Ovary (tissue), 9 donors: ENCODE data around the gene ADAMTS12. TPM values are rescaled to one million over a fixed set of nuclear protein-coding genes. Genes with fewer than 3 reads are reported as not detected.

Source experiments
- DNase-seq, 5 donors: peaks; one replicate each; pipeline ENCODE4 v3.0.0-alpha.2; 2019 to 2020
- H3K27ac ChIP-seq, 2 donors: fragments of 200-600 bp; one replicate each; pipeline versions ENCODE4 v1.5.1 to v1.8.0; 2019 to 2022
- H3K27me3 ChIP-seq: fragments of 200-600 bp; one replicate; pipeline ENCODE4 v1.8.0; 2022
- H3K36me3 ChIP-seq: fragments of 200-600 bp; sonication (generic); one replicate; pipeline ENCODE4 v1.5.1; 2019
- H3K4me1 ChIP-seq: one replicate; pipeline ENCODE4 v1.8.1; 2013; ENCODE audit warnings: mild to moderate bottlenecking, moderate library complexity; ENCODE audit not compliant: insufficient read depth
- H3K4me3 ChIP-seq: fragments of 200-600 bp; sonication (generic); one replicate; pipeline ENCODE4 v1.5.1; 2017
- H3K9me3 ChIP-seq, 2 donors: fragments of 200-600 bp in 1 of 2; sonication (generic) in 1 of 2; one replicate each; pipeline versions ENCODE4 v1.5.1 to v1.8.1; 2013 to 2019; ENCODE audit warnings: mild to moderate bottlenecking in 1 of 2, moderate library complexity in 1 of 2
- CTCF ChIP-seq, 3 donors: fragments of 450-650 bp in 2 of 3; fragments of 200-600 bp in 1 of 3; IDR thresholded peaks; one replicate each; pipeline versions ENCODE4 v1.5.1 to v1.8.0; 2016 to 2022; ENCODE audit warnings: antibody characterized with exemption in 3 of 3, mild to moderate bottlenecking in 1 of 3
- EP300 ChIP-seq: sonication (generic); formaldehyde crosslinking; IDR thresholded peaks from one replicate; pipeline ENCODE4 v1.6.1; 2017; ENCODE audit warnings: antibody characterized with exemption
- POLR2A ChIP-seq: fragments of 450-650 bp; IDR thresholded peaks from one replicate; pipeline ENCODE4 v1.6.1; 2017; ENCODE audit warnings: antibody characterized with exemption, mild to moderate bottlenecking, moderate library complexity
- WGBS, 3 donors: extraction: QIAGEN DNeasy Blood & Tissue Kit in 1 of 3; methylation state at CpG; one replicate each; pipeline versions ENCODE4 v1.1.5 to v1.1.7; 2013 to 2017; 5-methylcytosine and 5-hydroxymethylcytosine counted together
- intact Hi-C, 4 donors: fragments of 100-400 bp; cut with DNase I; formaldehyde crosslinking; loops; one replicate each; pipeline versions ENCODE4 v1.11.0 to v1.15.1; 2022 to 2023
- polyA plus RNA-seq, 2 donors: library from polyadenylated mRNA; stranded (reverse); fragments of 200-250 nt in 1 of 2; fragments of 350-450 nt in 1 of 2; fragmentation: Illumina TruSeq in 1 of 2; extraction: RNeasy Lipid Tissue Mini Kit (QIAGEN cat#74804) in 1 of 2; gene quantifications; one replicate each; pipeline ENCODE4 v1.2.3, GENCODE V29; 2013 to 2014
- total RNA-seq, 7 donors: library from RNA; depleted of rRNA in 2 of 7; stranded (reverse); fragments of >200 nt in 2 of 7; fragmentation: NEBNext Ultra II Directional in 3 of 7; extraction: Animal tissue kit (Norgen Biotek cat#: 25700) in 3 of 7; gene quantifications; one replicate each; pipeline versions ENCODE4 v1.1.0 to v1.2.4, GENCODE V29; 2016 to 2023
- donor health status: DM: no; HTN: no; CAD: no; lungs with moderate emphysema.
- donor health status: DM: no; HTN: no; CAD: no.
- donor health status: Bipolar disorder and iron deficiency.
- donor health status: DM: yes; HTN: yes; CAD: no.
- donor health status: DM: no; HTN: no; CAD: no.
- donor health status: DM: yes; HTN: yes; CAD: no.

ADAMTS12 gene
- total and polyA plus RNA-seq, 9 donors, result 2.9 to 9.8 (median 5.5) TPM

DNA sequence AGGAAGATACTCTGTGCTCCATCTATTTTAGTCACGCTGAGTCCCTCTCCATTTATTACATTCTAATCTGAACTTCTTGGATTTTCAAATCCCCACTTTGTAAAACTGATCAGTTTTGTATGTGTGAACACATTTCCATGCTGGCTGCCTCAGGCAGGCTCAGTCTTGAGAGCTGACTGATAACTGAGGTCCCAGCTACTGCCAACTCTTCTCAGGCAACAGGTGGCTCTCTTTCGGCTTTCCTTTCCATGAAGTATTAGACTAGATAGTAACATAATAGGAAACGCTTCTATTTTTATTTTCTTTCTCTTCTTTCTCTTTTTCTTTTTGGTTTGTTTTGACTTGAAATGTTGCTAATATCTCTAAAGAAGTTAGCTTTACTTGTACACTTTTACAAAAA, 312.6 kb downstream of the ADAMTS12 start:
- Histone ChIP-seq H3K27me3 (no peaks in the 10 kb centered on the region), H3K9me3 (no peaks in the 10 kb centered on the region), H3K4me1 (peaks cover 2% of the 10 kb centered on the region), H3K4me3 (no peak overlapping the region), H3K27ac (no peak overlapping the region), H3K36me3 (no peaks in the 10 kb centered on the region)
- TF ChIP-seq CTCF (IDR thresholded peaks at IDR 0.05) (no peak), EP300 (no peak), POLR2A (no peak)
- intact Hi-C loops, result no loop called here
- WGBS, 3 donors, result 7 to 20% (median 15%) methylated on average over 3 of the region's 3 CpGs
- no peak for DNase-seq

DNA sequence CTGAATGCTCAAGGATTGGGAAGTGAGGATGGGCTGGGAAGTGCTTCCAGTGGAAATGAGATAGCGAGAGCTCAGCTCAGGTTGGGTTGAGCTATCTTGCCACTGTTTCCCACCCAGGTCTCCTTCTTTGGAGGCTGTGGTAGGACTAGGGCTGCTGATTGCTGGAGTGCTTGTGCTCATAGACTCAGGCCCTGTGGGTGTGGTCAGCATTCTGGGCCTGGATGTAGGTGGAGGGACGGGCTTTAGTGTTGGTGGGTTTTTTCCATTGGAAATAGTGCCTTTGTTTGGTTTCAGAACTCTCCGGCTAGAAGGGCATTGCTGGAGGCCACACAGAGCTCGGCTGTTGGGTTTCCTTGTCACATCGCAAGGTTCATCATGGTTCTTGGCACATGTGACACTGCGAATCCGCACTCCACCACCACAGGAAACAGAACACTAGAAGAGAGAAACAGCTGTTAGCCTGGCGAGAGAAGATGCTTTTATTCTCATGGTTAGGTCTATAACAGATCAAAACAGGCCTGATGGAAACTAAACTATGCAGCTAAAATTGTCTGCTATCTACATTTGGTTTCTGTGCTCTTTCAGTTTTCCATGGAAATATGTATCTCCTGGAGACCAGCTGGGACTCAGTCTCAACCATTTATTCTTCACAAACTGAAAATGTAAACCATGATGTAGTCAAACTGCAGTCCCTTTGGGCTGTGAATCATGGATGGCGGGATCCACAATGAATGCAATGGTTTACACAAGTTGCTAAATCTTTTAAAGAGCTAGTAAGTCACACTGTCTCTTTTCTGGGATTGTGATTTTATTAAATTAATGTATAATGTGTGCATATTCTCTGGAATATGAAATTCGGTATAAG, 314.8 kb downstream of the ADAMTS12 start:
- no peak for DNase-seq
- H3K27me3 ChIP-seq, result no peaks in the 10 kb centered on the region
- no peak overlapping the region for H3K27ac ChIP-seq
- no peaks in the 10 kb centered on the region for H3K36me3 ChIP-seq
- intact Hi-C loops, result no loop called here
- H3K4me3 ChIP-seq, result no peak overlapping the region
- H3K4me1 ChIP-seq, result peaks cover 2% of the 10 kb centered on the region
- 50 to 73% (median 72%) methylated on average over 10 of the region's 10 CpGs for WGBS, 3 donors
- no peaks in the 10 kb centered on the region for H3K9me3 ChIP-seq
- TF ChIP-seq POLR2A (no peak), CTCF (IDR thresholded peaks at IDR 0.05) (no peak), EP300 (no peak)

DNA sequence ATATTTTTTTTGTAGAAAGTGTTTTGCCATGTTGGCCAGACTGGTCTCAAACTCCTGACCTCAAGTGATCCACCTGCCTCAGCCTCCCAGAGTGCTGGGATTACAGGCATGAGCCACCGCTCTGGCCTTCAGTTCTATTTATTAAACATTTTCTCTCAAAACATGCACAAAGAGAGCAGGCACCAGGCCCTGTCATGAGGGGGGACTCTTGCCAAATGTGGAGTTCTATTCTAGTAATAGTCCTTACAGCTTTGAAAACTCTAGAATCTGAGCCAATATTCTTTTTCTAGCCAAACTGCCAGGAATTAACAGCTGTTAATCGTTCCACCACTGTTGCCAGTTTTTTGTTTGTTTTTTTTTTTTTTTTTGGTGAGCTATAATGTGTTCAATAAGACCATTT, 326.5 kb downstream of the ADAMTS12 start:
- Histone ChIP-seq H3K4me3 (no peak overlapping the region), H3K9me3 (no peaks in the 10 kb centered on the region), H3K4me1 (peaks cover 5% of the 10 kb centered on the region), H3K27ac (no peak overlapping the region), H3K36me3 (no peaks in the 10 kb centered on the region), H3K27me3 (no peaks in the 10 kb centered on the region)
- TF ChIP-seq EP300 (no peak), POLR2A (no peak), CTCF (IDR thresholded peaks at IDR 0.05) (no peak)
- peak; percentile 28 to 57 (median 46) for DNase-seq
- WGBS, 3 donors, result 3 to 9% (median 7%) methylated on average over 2 of the region's 2 CpGs
- intact Hi-C loops, result no loop called here

- no peaks in the 10 kb centered on the region for H3K9me3 ChIP-seq
- no peak for DNase-seq
- H3K4me3 ChIP-seq, result no peak overlapping the region
- H3K36me3 ChIP-seq, result no peaks in the 10 kb centered on the region
- peaks cover 5% of the 10 kb centered on the region for H3K4me1 ChIP-seq
- no peak overlapping the region for H3K27ac ChIP-seq
- 86 to 92% (median 91%) methylated on average over 2 of the region's 2 CpGs for WGBS, 3 donors
- H3K27me3 ChIP-seq, result no peaks in the 10 kb centered on the region
- intact Hi-C loops, result no loop called here
- no peak for TF ChIP-seq EP300
- no peak for TF ChIP-seq POLR2A
- no peak for TF ChIP-seq CTCF (IDR thresholded peaks at IDR 0.05)
Observed at GRCh38 chr5:33563983-33564908, 327.5 kb downstream of the ADAMTS12 start.
